Fibroblast of the conjunctiva (primary cell): ENCODE results near the gene DMRTC2.
A peak's percentile ranks its signal among the peaks of the same experiment; 100 is the strongest.

Experiments
- DNase-seq: peaks from one replicate; pipeline ENCODE4 v3.0.0-alpha.2; 2010; ENCODE audit warnings: low read depth

DMRTC2 gene

DNA sequence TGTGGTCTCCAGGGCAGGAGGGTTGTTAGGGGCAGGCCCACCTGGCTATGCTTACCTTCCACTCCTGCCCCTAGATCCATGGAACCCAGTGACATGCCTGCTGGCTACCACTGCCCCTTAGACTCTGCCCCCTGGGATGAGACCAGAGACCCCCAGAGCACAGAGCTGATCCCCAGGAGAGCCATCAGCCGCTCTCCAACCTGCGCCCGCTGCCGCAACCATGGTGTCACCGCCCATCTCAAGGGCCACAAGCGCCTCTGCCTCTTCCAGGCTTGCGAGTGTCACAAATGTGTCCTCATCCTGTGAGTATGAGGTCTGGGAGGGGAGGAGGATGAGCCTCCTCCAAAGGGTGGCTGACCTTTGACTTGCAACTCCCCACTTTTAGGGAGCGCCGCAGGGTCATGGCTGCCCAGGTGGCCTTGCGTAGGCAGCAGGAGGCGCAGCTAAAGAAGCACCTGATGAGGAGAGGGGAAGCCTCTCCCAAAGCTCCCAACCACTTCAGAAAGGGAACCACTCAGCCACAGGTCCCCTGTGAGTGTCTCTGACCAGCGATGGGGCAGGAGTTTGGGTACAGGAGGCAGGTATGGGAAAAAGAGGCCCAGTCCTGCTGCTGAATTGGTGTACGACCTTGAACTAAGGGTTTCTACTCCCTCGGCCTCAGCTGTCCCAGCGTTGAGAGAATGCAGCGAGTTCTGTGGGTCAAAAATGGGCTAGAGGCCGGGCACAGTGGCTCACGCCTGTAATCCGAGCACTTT, 2.7 kb downstream of the DMRTC2 start:
- DNase-seq = no peak

DNA sequence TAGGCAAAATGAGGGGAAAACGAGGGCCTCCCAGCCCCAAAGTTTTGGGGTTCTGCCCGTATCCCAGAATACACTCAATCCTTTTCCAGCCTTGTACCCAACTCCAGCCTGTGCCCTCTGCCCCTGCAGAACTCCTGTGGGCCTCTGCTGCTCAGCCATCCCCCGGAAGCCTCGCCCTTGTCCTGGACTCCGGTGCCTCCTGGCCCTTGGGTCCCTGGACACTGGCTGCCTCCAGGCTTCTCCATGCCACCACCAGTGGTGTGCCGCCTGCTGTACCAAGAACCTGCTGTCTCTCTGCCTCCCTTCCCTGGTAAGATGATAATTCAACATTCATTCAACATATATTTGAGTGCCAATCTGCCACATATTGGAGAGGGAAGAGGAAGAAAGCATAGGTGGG, 3.8 kb downstream of the DMRTC2 start:
- DNase-seq = no peak

DNA sequence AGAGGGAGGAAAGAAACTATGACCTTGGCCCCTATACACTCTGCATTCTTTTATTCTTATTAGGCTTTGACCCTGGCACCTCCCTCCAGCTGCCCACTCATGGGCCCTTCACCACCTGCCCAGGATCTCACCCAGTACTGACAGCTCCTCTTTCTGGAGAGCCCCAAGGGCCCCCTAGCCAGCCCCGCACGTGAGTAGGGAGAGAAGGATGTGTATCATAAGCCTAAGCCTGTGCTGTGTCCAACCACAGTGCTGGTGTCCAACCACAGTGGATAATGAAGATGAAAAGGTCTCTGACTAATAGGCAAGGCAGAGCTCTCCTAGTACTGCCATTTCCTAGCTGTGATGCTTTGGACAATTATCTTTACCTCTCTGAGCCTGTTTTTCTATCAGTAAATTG, 4.2 kb downstream of the DMRTC2 start:
- no peak for DNase-seq

DNA sequence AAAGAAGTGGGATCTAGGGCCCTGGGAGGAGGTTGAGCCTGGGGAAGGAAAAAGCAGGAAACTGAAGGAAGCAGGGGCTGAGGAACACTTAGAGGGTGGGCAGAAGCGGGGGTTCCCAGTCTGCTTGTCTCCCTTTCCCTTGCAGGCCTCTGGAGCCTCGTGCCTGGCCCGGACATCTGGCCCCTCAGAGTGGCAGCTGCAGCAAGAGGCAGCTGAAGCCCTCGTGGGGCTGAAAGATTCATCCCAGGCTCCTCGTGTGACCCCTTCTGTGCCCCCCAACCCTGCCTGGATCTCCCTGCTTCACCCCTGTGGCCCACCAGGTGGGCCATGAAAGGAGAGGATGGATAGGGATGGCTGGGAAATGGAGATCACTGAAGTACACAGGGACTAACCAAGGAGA, 5.5 kb downstream of the DMRTC2 start:
- DNase-seq = no peak

DNA sequence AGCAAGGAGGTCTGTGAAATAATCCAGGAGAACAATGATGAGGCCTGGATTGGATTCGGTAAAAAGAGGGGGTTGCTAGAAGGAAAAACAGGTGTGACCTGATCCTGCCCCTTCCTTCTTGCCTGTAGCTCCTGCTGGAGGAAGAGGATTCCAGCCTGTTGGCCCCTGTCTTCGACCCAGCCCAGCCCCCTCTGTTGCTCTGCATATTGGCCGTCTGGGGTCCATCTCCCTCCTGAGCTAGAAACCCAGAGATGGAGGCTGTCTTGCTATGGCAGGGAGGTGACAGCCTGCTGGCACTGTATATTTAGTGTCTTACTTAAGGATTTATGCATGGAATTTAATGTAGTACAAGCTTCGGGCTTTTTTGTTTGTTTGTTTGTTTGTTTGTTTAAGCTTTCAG, 6.6 kb downstream of the DMRTC2 start:
- DNase-seq = no peak

DNA sequence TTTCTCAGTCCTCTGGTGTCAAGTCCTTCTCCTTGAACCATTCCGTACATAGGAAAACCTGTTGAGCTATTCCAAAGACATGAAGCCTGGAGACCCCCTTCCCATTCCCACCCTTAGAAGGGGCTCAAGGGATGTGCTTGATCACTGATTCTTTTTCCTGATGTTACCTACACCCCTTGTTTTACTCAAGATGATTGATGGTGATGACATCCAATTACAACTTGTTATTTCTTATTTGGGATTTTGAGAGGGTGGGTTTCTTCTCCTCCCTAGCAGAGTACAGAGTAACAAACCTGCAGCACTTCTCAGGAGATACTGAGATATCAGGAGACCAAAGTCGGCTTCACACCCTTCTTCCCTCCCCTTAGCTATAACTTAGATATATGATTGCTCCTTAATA, 8.5 kb downstream of the DMRTC2 start:
- DNase-seq = no peak

DNA sequence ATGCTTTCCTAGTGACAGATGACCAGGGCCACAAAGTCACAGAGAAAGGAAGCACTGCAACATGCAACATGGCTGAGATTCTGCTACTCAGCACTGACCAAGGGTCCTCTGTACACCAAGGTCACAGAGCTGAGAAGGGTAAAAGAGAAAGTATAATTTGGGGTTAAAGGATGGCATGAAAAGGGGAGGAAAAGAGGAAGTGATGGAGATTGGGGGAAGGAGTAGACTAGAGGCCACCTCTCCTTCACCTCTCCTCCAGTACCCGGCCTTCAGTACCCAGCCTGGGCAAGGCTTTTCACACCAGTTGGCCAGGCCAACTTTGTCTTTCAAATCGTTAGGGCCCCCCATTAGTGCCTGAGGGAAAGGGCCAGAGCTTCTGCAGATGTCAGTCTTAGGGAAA, 8.9 kb downstream of the DMRTC2 start:
- no peak for DNase-seq

DNA sequence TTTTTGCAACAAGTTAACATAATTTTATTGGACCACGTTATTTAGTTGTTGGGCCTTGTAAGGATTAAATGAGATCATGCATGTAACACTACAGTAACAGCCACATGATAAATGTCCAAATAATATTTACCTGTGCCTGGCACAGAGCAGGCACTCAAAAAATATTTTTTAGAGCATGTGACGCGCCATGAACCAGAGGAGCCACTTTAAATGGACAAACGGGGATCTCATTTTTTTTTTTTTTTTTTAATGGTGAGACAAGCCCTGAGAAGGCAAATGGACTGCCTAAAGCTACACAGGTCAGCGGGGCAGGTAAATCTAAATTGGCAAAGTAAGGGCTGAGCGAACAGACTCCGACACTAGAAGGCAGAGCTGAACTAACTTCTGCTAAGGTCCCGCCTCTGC, 14.4 kb downstream of the DMRTC2 start:
- no peak for DNase-seq

DNA sequence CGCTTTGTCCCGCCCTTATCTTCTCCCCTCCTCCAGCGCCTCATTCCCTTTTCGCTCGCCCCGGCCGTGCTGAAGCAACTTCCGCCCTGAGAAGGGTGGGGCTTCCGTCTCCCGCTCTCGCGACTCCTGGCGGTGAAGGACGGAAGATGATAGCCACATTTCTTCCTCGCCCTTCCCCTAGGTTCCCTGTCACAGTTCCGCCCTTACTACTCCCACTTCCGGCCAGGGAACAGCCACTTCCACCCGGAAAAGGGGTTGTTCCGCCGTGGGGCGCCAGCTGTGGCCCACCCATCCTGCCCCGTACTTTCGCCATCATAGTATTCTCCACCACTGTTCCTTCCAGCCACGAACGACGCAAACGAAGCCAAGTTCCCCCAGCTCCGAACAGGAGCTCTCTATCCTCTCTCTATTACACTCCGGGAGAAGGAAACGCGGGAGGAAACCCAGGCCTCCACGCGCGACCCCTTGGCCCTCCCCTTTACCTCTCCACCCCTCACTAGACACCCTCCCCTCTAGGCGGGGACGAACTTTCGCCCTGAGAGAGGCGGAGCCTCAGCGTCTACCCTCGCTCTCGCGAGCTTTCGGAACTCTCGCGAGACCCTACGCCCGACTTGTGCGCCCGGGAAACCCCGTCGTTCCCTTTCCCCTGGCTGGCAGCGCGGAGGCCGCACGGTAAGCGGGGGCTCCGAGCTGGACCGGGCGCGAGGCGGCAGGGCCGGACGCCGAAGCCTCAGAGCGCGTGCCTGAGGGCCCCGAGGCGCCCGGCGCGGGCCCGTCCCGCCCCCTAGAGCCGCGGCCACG, 15.0 kb downstream of the DMRTC2 start, which contains the start of gene RPS19:
RPS19 (plus strand) TSS at position 638 of the 801 bp plus-strand sequence. CDS start 520 bp downstream, outside the sequence.
- peak; percentile 98 for DNase-seq

DNA sequence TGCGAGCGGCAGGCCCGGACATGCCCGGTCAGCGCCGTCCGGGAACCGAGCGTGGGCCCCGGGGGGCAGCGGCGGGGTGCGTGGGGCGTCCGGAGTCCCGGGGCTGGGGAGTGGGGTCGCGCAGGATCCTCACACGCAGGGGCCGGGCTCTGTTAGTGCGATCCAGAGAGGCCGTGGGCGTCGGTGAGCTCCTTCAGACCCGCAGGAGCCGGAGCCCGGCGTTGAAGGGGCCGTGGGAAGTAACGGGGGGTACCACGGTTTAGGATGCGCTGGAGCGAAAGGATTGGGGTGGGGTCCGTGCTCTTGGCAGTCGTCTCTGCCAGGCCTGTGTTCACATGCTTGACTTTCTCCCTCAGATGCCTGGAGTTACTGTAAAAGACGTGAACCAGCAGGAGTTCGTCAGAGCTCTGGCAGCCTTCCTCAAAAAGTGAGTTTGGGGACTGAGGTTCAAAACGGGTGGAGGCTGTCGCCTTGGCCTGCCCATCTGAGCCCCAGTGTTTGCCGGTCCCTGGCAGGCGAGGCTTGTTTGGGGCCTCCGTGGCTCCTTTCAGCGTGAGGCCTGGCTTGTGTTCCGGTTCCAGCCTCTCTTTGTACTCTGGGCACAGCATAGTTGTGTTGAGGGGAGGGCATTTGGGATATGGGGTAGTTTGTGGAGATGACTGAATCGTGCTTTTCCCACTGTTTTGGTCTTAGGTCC, 15.7 kb downstream of the DMRTC2 start:
- DNase-seq = no peak

DNA sequence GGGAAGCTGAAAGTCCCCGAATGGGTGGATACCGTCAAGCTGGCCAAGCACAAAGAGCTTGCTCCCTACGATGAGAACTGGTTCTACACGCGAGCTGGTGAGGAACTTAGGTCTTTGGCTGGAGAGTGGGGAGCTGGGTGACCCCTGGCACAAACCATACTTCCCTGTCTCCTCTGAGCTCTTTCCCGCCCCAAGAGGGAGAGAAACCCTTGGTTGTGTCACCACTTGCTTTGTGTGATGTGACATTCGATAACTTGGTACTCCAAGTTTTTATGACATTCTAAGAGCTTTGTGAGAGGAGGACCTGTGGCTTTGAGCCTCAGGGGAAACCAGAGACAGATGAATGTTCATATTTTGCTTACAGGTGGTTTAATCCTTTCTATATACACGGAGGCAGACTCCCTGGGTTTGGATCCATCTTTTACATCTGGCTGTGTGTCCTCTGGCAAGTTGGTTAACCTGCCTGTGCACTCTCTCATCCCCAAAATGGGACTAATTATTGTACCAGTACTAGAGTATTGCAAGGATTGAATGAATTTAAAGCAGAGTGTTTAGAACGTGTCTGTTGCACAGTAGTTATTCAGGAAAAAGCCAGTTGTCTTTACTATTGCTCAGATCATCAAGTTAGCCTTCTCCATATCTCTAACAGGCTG, 16.4 kb downstream of the DMRTC2 start:
- no peak for DNase-seq

DNA sequence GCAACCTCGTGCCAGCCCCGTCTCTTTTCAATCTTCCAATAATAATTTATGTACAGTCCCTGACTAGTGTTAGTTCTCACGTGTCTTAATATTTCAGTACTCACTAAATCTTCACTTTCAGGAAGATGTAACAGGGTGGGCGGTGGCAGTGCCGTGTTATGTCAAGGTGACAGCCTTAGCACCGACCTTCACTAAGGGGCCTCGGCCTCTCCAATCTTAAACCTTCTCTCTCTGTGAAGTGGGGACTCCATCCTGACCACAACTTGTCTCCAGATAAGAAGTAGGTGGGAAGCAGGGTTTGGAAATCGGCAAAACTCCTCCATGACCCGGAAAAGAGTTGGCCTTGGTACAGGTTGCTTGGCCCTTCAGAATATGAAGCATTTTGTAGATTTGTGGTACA, 17.0 kb downstream of the DMRTC2 start:
- no peak for DNase-seq

DNA sequence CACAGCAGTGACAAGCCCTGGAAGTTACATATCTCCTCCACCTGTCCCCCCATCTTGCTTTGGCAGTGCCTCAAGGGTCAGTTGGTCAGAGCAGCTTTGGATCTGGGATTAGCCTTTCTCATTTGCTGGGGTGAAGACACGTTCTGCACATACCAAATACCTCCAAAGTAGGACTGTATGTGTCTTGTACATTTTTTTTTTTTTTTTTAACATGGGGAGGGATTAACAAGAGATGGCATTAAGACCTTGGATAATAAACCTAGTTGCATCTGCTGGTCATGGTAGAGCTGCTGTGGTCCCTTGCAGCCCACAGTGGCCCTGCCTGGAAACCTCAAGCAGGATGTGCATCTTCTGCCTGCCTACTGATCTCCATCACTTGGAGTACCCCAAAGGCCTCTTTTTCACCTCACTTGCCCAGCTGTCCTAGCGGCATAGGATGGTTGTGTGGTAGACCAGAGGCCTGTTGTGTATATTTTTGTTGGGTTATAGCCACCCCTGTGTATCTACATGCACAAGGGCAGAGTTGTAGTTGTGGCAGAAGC, 17.7 kb downstream of the DMRTC2 start:
- DNase-seq = no peak

DNA sequence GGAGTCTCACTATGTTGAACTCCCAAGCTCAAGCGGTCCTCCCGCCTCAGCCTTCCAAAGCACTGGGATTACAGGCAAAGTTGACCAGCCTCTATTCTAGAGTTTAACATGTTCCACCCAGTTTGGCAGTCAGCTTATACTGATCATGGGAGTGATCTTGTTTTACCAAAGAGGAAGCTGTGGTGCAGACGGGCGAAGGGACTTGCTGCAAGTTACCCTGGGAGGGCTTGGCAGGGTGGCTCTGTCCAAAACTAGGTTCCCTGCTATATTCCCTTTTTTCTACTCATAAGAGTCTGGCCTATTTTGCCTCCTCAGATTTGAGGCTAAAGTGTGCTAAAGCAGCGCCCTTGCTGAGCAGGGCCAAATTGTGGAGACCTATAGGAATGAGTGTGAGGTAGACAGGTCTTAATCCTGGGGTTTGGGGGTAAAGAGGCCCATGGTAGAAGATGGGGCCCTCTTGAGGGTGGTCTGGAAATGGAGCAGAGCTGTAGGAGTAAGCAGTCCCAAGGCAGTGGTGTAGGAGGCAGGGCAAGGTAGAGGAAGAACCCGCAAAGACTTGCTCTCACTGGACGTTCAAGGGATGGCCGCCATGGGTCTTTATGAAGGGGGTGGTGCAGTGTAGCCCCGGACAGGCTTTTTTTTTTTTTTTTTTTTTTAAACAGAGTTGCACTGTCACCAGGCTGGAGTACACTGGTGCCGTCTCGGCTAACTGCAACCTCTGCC, 18.5 kb downstream of the DMRTC2 start:
- DNase-seq = no peak

DNA sequence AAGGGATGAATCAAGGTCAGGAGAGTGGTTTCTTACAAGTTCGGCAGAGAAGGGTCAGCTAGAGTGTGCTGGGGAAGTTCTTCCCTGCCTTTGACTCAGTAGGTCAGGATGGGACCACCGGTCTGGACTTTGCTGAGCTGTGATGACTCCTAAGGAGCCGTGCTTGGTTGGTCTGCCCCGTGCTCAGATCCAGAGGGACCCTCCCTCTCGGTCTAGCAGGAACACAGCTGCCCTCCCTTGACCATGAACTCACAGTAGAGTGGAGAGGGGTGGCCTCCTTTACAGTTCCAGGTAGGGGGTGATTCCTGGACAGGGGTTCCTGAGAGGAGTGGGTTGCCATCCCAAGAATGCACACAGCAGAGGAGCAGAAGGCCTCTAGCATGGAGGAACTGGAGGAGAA, 19.5 kb downstream of the DMRTC2 start:
- DNase-seq = no peak

DNA sequence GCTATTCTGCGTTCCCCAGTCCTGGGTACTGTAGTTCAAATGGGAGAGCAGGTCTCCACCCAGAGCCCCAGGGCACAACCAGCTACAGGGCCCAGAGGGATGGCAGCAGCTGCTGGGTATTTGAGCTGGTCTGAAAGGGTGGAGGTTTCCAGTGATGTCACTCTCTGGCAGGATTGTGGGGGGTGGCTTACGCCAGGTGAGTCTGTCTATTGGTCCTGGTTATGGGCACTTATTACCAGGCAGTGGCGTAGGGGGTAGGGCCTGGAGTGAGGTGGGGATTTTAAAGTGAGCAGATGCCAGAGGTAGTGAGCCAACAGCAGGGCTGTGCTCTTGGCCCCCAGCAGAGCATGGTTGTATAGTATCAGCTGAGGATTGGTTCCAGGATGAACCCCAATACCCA, 21.4 kb downstream of the DMRTC2 start:
- no peak for DNase-seq

DNA sequence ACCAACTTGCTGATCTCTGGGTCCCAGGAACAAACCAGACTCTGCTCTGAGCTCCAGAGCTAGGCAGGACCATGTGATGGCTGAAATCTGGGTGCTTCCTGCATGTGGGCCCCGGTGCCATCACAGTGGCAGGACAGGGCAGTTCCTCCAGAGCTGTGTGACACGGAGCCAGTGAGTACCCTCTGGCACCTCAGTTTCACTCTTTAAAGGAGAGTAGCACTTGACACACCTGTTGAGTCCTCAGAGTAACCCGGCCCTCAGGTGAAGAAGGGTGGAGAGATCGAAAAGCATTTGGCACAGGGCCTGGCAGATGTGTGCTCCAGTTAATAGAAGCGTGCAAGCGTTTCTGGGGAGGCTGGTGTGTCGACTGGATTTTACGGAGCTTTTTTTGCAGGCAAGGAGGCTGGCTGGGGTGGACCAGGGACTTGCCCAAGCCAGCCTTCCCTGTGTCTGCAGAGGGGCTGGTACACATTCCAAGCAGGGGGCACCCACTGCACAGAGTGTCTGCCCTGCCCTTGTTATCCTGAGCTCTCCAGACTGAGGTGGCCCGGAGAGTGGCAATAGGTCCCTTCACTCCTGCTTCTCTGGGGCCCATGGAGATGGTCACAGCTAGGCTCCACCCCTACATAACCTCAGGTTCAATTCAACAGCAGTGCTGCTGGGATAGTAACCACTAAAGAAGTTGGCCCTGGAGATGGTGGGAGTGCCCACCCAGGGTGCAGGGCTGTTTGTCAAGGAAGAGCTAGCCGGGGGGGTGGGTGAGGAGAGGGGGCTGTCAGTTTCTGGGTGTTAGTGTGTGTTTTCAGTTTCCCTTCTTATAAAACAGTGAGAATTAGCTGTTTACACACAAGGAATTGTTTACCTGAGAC, 23.5 kb downstream of the DMRTC2 start:
- no peak for DNase-seq

DNA sequence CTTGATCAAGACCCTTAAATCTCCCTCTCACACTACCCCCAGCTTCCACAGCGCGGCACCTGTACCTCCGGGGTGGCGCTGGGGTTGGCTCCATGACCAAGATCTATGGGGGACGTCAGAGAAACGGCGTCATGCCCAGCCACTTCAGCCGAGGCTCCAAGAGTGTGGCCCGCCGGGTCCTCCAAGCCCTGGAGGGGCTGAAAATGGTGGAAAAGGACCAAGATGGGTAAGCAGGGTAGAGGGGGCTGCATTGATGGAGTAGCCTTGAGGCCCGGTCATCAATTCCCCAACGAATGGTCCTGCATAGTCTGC, 24.1 kb downstream of the DMRTC2 start:
- no peak for DNase-seq

DNA sequence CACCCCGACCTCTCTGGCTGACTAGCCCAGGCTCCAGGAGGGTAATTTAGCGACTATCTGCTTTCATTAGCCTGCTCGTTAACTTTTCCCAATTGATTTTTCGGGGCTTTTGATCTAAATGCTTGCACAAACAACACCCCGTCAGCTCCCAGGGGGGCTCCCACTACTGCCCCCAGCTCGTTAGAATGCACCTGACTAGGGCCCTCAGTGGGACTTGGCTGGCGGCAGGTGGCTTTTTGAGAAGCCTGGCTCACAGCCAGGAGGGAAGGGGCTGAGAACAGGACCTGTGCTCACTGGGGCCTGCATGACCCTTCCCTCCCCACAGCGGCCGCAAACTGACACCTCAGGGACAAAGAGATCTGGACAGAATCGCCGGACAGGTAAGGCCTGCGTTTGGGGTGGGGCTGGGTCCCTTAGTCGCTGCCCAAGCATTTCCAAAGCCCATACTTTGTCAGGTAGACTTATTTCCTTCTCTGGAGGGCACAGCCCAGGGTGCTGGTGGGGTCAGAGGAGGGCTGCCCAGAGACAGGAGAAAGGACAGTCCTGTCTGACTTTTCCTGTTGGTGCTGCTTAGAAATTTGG, 24.6 kb downstream of the DMRTC2 start:
- DNase-seq = no peak

DNA sequence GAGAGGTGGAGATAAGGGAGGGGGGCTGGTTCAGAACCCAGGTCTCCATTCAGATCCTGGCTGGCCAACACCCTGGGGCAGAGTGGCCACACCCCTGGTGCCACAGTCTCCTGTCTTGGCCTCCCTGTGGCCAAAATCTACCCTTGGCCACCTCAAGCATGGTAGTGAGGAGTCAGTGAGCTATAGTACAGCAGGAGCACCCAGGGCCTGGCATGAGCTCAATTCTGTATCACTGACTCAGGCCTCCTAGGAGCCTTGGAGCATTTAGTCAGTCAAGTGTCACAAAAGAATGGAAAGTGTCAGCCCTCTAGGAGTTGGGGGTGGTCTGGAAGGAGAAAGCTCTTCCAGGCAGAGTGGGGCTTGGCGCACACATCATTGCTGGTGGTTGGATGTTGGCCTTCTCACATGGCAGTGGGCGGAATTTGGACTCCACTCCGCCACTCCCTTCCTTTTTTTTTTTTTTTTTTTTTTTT, 25.6 kb downstream of the DMRTC2 start:
- no peak for DNase-seq
